ENCODE data around the gene OTOP3.

Gene OTOP3

DNA sequence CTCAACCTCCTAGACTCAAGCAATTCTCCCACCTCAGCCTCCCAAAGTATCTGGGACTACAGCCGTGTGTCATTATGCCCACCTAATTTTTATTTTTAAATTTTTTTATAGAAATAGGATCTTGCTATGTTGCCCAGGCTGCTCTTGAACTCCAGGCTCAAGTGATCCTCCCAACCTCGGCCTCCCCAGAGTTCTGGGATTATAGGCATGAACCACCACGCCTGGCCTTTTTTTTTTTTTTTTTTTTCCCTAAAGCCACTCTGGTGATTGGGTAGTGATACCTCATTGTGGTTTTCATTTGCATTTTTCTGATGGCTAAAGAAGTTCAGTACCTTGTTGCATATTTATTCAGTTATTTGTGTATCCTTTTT is 50.5 kb downstream of the OTOP3 start:
- no peak for DNase-seq (ENCODE audit: low spot score)

DNA sequence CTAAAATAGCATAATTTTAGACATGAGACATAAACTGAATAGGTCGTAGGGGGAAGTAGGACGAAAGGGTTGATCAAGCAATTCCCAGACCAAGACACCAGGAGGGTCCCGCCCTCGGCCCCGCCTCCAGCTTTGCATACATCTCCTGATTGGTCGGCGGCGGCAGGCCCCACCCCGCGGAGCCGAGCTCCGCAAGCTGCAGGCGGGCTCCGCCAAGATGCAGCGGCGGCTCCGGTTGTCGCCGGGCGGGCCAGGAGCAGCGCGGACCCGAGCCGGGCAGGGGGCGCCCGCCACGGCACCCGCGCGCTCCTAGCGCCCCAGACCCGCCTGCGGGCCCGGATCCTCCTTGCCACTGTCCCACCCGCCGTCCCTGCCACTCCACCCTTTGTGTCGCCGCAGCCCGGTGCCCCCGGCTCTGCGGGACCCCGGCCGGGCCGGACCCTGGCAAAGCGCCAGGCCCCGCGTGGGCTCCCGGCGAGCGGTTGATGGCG is 51.8 kb downstream of the OTOP3 start, which contains the start of gene CDR2L:
TSS of gene CDR2L (plus strand) at position 215 of the 491 bp plus-strand sequence. CDS start 412 bp downstream, outside the sequence.
- DNase-seq (ENCODE audit: low spot score) = peak; percentile 89

DNA sequence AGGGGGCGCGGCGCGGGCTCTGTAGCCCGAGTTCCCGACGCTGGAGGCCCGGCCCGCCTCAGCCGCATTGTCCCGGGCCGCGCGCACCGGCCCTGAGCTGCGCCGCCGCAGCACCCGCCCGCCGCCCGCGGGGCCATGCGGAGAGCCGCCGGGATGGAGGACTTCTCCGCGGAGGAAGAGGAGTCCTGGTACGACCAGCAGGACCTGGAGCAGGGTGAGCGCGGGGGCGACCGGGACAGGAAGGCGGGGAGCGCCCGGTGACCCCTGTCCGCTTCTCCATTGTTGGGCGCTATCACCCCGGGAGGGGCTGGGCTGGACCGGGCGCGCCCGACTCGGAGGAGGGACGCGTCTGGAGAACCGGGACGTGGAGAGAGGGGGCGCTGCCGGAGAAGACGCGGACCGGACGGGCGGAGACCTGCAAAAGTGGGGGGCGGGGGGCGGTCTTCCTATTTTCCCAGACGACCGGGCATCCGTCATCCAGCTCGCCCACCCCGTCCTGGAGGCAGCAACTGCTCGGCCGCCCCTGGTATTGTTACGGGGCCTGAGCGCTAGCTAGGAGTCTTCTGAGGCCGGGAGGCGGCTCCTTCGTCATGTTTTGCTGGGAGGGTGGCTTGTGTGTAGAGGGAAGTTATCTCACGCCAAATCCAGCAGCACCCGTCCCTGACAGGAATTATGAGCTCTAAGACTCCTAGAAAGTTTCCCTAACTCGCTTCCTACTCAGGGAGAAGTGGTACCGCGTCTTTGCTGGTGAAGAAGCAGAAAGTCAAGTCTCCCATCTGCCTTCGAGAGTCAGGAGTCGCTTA is 52.4 kb downstream of the OTOP3 start:
- DNase-seq (ENCODE audit: low spot score) = no peak

DNA sequence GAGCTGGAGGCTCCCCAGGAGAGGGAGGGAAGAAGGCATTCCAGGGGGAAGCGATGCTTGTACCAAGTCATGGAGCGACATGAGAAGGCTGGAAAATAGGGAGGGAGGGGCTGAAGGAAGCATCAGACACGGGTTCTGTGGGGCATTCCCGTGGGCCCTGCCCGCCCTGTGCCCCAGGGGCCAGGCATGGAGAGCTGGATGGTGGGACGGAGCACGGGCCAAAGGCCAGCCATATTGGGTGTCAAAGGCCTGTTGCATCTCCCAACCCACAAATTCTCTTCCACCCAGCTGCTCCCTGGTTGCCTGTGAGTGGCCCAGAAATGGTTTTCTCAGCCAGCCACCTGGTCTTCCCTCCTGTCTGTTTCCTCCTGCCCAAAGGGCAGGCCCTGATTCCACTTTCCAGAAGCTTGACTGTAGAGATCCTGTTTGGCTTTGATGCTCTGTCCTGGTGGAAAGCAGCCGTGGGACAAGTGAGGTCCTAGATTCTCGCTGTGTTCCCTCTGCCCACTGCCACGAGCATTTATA is 54.9 kb downstream of the OTOP3 start:
- DNase-seq (ENCODE audit: low spot score) = no peak

DNA sequence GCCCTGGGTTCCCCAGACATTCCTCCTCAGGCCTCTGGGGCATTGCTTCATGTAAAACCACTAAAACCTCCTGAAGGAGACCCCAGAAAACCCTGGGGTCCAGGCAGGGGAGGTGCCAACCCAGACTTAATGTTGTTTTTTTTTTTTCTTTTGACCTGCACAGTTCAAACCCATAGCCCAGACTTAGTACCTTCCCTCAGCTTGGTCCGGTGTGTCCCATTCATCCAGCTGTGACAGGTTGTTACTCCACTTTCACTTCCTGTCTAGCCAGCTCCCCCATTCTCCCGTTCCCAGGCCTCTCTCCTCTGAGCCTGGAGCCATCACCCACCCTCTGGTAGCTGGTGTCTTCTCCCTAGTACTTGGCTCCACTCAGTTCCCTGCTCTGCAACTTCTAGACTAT is 56.5 kb downstream of the OTOP3 start:
- no peak for DNase-seq (ENCODE audit: low spot score)

DNA sequence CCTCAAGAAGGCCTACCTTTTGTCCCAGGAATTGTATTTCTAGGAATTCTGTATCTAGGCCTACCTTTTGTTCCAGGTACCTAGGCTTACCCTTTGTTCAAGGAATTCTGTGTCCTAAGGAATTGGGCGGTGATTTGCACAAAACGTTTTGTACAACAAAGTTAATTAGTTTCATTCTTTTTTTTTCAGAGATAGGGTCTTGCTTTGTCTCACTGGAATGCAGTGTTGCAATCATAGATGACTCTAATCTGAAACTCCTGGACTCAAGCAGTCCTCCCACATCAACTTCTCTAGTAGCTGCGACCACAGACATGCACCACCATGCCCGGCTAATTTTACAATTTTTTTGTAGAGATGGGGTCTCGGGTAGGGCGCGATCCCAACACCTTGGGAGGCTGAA is 58.7 kb downstream of the OTOP3 start:
- DNase-seq (ENCODE audit: low spot score) = no peak

DNA sequence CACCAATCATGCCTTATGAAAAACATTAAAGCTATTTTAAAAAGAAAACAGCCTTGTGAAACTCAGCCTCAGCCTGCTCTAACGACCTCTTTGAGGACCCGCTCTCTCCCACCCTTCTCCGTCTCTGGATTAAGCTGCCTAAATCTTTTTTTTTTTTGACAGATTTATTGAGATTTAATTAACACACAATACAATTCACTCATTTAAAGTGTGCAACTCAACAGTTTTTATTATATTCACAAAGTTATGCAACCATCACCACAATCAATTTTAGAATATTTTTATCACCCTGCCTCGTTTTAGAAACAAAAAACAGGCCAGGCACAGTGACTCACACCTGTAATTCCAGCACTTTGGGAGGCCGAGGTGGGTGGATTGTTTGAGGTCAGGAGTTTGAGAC is 60.1 kb downstream of the OTOP3 start:
- no peak for DNase-seq (ENCODE audit: low spot score)

DNA sequence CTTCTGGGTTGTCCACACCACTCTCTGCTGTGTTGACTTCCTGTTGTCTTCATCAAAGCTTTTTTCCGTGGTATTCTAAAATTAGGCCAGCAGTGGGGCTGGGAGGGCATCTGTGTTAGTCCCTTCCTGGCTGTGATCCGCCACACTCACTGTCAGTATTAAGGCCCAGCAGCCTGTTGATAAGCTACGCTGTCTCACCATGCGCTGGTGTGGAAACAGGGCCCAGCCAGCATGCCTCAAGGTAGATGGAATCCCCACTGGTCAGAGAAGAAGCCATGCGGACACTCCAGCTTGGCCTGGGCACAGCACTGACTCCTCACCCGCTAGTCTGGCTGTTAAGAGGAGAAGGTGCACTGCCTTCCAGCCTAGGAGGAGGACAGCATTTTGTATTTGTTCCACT is 63.1 kb downstream of the OTOP3 start:
- no peak for DNase-seq (ENCODE audit: low spot score)

DNA sequence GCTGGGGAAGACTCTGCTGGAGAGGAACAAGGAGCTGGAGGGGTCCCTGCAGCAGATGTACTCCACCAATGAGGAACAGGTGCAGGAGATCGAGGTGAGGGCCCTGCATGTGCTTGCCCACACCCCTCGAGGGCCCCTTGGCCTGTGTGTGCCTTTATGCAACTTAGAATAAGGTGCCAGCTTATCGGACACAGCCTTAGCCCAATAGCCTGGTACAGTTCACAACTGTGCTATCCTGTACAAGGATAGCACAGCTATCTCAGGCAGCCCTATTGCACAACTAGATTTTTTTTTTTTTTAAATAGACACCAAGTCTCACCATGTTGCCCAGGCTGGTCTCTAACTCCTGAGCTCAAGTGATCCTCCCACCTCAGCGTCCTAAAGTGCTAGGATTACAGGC is 63.8 kb downstream of the OTOP3 start:
- no peak for DNase-seq (ENCODE audit: low spot score)

Data from CD4-positive, alpha-beta T cell treated with Interleukin-15 for 4 hours (primary cell).